ENCODE results near the gene ADAMTS19. TPM values are rescaled to one million over a fixed set of nuclear protein-coding genes. Genes with fewer than 3 reads are reported as not detected.

The ADAMTS19 gene
- total RNA-seq, 6 experiments from 2014 or later: not detected

GRCh38 chr5:129459450-129459776 is 685 bp upstream of the ADAMTS19 start:
- Mint-ChIP-seq H3K4me1 (ENCODE audit: low read depth) (no peaks in the 10 kb centered on the region), H3K27me3 (ENCODE audit: insufficient read depth) (peaks cover 5% of the 10 kb centered on the region; the same call in 1 of the 2 replicates), H3K36me3 (ENCODE audit: low read depth) (peaks cover 7% of the 10 kb centered on the region; the same call in 1 of the 2 replicates), H3K4me3 (no peak overlapping the region), H3K9me3 (peaks cover 29% of the 10 kb centered on the region), H3K27ac (no peak overlapping the region)
- TF ChIP-seq, protein P1, sequence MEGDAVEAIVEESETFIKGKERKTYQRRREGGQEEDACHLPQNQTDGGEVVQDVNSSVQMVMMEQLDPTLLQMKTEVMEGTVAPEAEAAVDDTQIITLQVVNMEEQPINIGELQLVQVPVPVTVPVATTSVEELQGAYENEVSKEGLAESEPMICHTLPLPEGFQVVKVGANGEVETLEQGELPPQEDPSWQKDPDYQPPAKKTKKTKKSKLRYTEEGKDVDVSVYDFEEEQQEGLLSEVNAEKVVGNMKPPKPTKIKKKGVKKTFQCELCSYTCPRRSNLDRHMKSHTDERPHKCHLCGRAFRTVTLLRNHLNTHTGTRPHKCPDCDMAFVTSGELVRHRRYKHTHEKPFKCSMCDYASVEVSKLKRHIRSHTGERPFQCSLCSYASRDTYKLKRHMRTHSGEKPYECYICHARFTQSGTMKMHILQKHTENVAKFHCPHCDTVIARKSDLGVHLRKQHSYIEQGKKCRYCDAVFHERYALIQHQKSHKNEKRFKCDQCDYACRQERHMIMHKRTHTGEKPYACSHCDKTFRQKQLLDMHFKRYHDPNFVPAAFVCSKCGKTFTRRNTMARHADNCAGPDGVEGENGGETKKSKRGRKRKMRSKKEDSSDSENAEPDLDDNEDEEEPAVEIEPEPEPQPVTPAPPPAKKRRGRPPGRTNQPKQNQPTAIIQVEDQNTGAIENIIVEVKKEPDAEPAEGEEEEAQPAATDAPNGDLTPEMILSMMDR (IDR thresholded peaks at IDR 0.05): no peak
- DNase-seq: no peak

GRCh38 chr5:129460672-129460935 is 506 bp downstream of the ADAMTS19 start:
- Mint-ChIP-seq H3K27me3 (ENCODE audit: insufficient read depth) (peaks cover 5% of the 10 kb centered on the region; the same call in 1 of the 2 replicates), H3K27ac (no peak overlapping the region), H3K9me3 (peaks cover 24% of the 10 kb centered on the region), H3K4me1 (ENCODE audit: low read depth) (no peaks in the 10 kb centered on the region), H3K36me3 (ENCODE audit: low read depth) (peaks cover 7% of the 10 kb centered on the region; the same call in 1 of the 2 replicates), H3K4me3 (no peak overlapping the region)
- no peak for DNase-seq
- TF ChIP-seq, protein P1 (IDR thresholded peaks at IDR 0.05): no peak

- H3K4me3 Mint-ChIP-seq: no peak overlapping the region
- H3K4me1 Mint-ChIP-seq (ENCODE audit: low read depth): no peaks in the 10 kb centered on the region
- peaks cover 24% of the 10 kb centered on the region for H3K9me3 Mint-ChIP-seq
- no peak overlapping the region for H3K27ac Mint-ChIP-seq
- no peak for DNase-seq
- peaks cover 7% of the 10 kb centered on the region; the same call in 1 of the 2 replicates for H3K36me3 Mint-ChIP-seq (ENCODE audit: low read depth)
- TF ChIP-seq, protein P1 (IDR thresholded peaks at IDR 0.05): no peak
- peaks cover 5% of the 10 kb centered on the region; the same call in 1 of the 2 replicates for H3K27me3 Mint-ChIP-seq (ENCODE audit: insufficient read depth)
Observed at GRCh38 chr5:129460936-129461710, 1.0 kb downstream of the ADAMTS19 start.

- peaks cover 7% of the 10 kb centered on the region; the same call in 1 of the 2 replicates for H3K36me3 Mint-ChIP-seq (ENCODE audit: low read depth)
- H3K9me3 Mint-ChIP-seq: peaks cover 24% of the 10 kb centered on the region
- DNase-seq: no peak
- H3K27me3 Mint-ChIP-seq (ENCODE audit: insufficient read depth): peaks cover 5% of the 10 kb centered on the region; the same call in 1 of the 2 replicates
- H3K4me1 Mint-ChIP-seq (ENCODE audit: low read depth): no peaks in the 10 kb centered on the region
- no peak overlapping the region for H3K27ac Mint-ChIP-seq
- TF ChIP-seq, protein P1 (IDR thresholded peaks at IDR 0.05): no peak
- no peak overlapping the region for H3K4me3 Mint-ChIP-seq
Observed at GRCh38 chr5:129461711-129462332, 1.7 kb downstream of the ADAMTS19 start.

DNA sequence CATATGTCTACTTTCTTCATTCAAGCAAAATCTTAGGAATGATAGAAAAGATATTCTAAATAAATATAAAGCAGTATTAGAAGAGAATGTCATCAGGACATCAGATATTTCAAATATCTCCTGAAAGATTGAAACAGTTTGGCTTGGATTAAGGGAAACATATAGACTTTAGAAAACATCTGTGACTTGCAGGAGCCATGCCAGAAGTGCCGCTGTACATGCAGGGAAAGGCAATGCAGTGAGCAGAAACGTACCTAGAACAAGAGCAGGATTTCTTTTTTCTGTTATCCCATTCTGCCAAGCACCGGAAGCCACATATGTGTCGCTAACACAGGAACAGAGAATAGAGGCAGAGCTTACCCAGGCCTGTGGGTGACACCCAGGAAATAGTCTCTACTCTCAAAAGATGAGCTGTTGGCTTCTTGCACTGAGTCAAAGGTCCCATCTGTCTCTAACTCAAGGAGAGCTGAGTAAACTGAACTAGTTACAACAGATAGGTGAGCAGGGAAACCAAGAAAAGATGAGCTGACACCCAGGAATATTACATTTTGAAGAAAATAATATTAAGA is 5.8 kb downstream of the ADAMTS19 start:
- no peak overlapping the region for H3K27ac Mint-ChIP-seq
- H3K4me1 Mint-ChIP-seq (ENCODE audit: low read depth): no peaks in the 10 kb centered on the region
- H3K27me3 Mint-ChIP-seq (ENCODE audit: insufficient read depth): peaks cover 5% of the 10 kb centered on the region; the same call in 1 of the 2 replicates
- H3K9me3 Mint-ChIP-seq: peaks cover 14% of the 10 kb centered on the region
- no peak for DNase-seq
- H3K4me3 Mint-ChIP-seq: no peak overlapping the region
- TF ChIP-seq, protein P1 (IDR thresholded peaks at IDR 0.05): no peak
- H3K36me3 Mint-ChIP-seq (ENCODE audit: low read depth): peaks cover 7% of the 10 kb centered on the region; the same call in 1 of the 2 replicates
